RCC 7860 (cell line): ENCODE measurements around the gene GSK3A.
"Not testable (repeated sequence)": the region's sequence is repeated elsewhere in the genome, so short reads cannot be mapped to it uniquely, and the experiment has no call there.

Experiments
- DNase-seq: peaks from one replicate; pipeline ENCODE4 v3.0.0-alpha.2; 2015; ENCODE audit warnings: low spot score
- FAIRE-seq: peaks from 2 replicates; lab custom pipeline; 2012; peaks lifted over from hg19 to GRCh38; lab: Jason Lieb, UNC

GSK3A gene

DNA sequence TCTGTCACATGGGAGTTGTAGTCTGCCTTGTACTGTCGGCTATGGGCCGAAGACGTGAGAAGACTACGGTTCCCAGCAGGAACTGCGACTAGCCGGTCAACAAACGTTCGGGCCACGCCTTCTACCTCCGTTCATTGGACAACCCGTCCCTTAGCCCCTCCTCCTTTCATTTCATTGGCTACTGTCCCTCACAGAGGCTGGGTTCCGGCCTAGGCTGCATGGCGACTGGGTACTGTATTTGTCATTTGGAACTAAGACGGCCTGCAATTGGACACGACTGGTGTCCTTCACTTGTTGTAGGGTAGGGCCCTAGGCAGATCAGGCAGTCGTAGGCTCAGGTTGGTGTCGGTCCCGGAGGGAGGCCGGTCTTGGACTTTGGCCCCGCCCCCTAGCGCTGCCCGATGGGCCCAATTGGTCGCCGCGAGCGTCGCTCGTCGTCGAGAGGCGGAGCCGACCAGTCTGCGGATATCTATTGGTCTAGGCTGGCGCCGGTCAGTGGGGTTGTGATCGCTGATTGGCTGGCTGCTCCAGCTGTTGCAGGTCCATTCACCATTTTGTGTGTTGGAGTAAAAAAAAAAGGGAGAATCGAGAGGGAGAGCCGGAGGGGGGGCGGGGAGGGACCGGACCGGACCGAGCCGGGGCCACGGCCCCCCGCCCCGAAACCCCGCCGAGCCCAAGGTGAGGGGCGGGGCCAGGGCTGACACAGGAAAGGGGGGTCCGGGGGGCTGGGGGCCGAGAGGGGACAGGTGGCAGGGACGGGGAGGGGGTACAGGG, 26.5 kb upstream of the GSK3A start, which contains the start of gene CIC:
Gene CIC (plus strand): TSS at position 549 of the 774 bp plus-strand sequence. CDS start 2,532 bp downstream, outside the sequence.
- peak; percentile 100 for DNase-seq
- peak; percentile 92 for FAIRE-seq

DNA sequence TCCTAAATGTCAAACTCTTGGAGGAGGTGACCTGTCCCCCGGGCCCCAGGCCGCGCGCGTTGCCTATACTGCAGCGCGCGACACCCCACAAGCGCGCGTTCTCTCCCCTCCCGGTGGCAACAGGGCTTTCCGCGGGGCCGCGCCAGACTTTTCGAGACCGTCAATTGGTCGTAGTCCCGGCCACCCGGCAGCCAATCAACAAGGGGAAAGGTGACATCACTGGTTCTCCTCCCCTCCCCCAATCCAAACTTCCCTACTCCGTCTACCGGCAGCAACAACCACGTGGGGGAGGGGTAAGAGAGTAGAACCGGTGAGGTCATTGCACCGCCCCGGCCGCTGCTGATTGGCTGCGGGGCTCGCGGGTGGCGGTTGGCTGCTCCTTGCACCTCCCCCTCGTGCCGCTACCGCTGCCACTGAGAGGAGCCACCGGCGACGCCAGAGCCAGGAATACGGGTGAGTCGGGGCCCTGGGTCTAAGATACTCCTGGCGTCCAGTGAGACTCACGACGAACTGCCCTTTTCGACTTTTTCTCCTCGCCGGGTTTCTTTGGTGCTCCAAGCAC, 25.8 kb upstream of the GSK3A start:
- DNase-seq = peak; percentile 97
- FAIRE-seq = peak; percentile 83

DNA sequence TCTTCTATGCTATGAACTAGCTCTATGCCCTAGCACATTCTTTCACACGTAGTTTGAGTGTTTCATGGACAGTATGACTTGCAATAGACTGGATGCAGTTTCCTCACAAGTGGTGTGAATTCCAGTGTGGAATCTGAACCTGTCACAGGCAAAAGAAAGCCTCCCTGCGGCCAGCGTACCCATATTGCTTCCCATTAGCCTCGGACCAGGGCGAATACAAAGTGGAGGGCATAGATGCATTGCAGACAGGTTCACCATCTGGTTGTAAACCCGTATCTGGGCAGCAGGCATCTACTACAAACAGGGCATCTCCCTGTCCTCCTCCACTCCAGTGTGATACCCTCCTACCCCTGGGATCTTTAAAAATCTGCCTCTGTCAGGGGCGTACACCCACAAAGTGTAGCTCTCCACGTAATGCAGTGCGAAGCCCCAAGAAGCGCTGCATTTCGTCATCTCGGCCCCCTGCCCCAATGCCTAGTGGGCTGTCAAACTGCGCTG, 25.3 kb upstream of the GSK3A start:
- FAIRE-seq = no peak
- DNase-seq = no peak

DNA sequence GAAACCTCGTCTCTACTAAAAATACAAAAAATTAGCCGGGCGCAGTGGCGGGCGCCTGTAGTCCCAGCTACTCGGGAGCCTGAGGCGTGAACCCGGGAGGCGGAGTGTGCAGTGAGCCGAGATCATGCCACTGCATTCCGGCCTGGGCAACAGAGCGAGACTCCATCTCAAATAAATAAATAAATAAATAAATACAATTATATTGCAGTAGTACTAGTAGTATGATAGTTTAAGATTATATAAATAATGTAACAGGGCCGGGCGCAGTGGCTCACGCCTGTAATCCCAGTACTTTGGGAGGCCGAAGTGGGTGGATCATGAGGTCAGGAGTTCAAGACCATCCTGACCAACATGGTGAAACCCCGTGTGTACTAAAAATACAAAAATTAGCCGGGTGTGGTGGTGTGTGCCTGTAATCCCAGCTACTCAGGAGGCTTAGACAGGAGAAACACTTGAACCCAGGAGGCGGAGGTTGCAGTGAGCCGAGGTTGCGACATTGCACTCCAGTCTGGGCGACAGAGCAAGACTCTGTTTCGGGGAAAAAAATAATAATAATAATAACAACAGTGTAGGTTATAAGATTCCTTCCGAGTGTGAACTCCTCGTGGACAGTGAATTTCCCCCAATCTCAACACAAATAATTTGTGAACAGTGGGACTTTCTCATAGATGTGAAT, 24.7 kb upstream of the GSK3A start:
- FAIRE-seq, DNase-seq: not testable (repeated sequence)

DNA sequence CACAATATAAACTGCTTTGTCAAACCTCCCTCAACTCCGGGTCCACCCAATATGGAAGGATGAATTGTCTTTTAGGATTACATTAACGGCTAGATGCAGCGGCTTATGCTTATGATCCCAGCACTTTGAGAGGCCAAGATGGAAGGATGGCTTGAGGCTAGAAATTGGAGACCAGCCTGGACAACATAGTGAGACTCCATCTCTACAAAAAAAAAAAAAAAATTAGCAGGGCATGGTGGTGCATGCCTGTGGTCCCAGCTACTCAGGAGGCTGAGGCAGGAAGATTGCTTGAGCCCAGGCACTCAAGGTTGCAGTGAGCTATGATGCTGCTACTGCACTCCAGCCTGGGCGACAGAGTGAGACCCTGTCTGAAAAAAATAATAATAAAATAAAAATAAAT, 23.7 kb upstream of the GSK3A start:
- FAIRE-seq, DNase-seq: not testable (repeated sequence)

DNA sequence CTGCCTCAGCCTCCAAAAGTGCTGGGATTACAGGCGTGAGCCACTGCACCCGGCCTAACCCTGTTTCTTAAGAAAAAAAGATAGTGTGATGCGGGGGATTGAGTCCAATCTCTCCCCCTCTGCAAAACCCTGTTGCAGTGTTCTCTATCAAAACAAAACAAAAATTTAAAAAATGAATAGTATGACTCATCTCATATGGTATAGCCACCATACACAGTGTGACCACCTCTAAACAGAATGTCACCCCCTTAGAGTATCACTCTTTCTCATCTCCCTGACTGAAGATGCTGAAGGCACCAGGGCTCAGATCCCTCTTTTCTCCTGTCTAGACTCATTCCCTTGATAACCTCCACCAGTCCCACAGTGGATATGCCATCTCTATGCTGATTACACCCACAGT, 19.4 kb upstream of the GSK3A start:
- FAIRE-seq (no peak), DNase-seq (no peak)

DNA sequence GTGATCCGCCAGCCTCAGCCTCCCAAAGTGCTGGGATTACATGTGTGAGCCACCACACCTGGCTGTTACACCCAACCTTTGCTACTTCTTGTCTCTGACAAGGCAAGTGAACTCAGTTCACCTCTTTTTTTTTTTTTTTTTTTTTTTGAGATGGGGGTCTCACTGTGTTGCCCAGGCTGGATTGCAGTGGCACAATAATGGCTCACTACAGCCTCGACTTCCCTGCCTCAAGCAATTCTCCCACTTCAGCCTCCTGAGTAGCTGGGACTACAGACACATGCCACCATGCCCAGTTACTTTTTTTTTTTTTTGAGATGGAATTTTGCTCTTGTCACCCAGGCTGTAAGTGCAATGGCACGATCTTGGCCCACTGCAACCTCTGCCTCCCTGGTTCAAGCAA, 15.4 kb upstream of the GSK3A start:
- FAIRE-seq, DNase-seq: not testable (repeated sequence)

DNA sequence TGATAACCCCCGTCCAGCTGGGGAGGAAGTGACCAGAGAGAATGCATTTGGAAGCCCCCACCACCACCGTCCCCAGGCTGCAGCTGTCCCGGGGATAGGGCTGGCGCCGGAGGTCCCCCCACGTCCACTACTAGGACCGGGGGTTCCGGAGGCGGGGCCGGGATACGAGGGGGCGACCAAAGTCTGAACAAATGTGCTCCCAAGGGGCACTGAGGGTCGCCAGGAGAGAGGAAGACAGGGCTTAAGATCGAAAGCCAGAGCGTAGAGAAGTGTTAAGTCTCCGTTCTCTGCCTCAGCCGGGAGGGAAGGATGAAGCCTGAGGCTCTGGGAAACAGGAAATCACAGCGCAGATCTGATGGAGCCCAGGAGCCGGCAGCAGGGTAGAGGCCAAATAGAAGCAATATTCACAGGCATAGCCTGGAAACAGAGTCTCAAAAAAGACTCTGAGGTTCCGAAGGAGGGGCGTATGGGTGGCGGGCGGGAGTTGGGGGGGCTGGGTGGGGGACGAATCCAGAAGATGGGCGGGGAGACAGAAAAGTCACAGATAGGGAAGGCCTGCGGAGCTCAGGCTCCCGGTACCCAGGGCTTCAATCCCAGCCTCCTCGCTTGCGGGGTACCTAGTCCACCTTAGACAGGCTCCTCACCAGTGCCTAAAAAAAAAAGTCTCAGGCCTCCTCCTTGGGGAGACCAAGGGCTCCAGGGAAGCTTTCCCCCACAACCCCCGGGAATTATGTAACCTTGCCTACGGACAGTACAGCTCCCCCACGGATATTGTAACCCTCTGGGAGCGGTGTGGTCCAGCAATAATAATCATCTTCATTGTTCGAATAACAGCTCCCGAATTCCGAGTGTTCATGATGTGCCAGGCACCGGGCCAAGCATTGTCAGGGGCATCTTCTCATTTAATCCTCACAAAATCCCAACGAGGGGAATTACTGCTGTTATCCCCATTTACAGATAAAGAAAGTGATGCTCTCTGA, 13.7 kb upstream of the GSK3A start:
- FAIRE-seq (no peak), DNase-seq (peak; percentile 25)

DNA sequence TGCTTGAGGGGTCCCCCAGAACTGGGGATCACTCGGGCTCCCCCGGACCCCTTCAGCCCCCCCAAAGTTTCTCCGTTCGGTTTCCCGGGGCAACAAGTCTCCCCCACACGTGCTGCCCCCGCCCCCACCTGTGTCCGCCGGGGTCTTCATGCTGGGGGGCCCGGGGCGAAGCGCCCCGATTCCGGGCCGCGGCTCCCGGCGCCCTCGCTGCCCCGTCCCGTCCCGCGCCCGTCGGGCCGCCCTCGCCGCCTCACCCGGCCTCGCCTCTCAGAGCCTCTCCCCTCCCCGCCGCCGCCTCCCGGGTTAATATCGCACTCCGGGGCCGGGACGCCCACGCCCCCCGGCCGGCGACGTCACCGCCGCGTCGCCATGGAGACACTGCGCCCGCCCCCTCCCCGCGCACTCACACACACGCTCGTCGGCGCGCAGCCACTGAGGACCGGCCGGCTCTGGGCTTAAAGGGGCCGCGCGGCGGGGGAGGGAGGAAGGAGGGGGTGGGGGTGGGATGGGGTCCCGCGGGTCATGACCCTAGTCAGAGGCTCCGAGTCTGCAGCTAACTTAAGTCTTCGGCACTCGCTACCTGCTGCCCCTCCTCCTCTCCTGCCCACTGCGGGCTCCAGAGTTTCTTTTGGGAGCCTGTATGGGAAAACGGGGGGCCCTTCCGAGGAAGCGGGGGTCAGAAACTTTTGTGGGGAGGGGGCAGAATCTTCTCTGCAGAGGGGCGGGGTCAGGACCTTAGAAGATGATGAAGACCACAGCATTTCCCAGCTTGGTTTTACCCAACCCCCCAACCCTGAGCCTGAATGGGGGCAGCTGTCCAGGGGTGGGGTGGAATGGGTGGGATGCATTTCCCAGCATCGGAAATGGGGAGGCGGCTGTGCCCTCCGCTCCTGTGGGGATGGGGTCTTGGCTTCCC, 12.7 kb upstream of the GSK3A start, which contains the start of gene ERF:
Gene ERF (minus strand): TSS at position 279 of the 916 bp plus-strand sequence. CDS start 129 bp downstream, at position 150.
- peak; percentile 70 for DNase-seq
- FAIRE-seq = no peak

DNA sequence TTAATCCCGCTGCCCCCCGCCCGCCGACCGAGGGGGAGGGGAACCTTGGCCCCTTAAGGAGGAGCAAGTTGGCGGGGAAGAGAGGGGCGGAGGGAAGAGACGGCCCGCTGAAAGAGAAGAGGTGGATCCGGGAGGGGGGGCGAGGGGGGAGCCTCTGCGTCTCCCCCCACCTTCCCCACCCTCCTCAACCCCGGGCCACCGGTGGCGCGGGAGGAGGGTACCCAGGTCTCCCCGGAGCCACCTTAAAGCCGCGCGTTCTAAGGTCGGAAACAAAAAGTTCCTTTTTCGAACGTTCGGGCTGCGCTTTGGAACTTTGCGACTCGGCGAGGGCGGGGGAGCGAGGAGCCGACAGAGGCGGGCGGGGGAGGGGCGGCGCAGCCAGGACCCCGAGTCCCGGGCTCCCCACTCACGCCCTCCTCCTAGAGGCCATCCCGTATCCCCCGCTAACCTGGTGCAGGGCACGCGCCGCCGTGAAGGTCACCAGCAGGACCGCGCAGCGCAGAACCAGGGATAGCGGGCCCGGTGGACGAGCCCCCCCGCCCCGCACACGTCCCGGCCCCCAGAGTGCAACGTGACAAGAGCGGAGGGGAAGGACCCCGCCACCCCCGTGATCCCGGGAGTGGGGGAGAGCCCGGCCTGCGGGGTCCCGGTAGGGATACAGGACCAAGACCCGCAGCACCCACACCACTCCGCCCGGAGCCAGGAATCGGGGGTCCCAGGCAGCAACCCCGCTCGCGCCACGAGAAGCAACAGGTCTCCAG, 11.9 kb upstream of the GSK3A start:
- no peak for FAIRE-seq
- DNase-seq = no peak

DNA sequence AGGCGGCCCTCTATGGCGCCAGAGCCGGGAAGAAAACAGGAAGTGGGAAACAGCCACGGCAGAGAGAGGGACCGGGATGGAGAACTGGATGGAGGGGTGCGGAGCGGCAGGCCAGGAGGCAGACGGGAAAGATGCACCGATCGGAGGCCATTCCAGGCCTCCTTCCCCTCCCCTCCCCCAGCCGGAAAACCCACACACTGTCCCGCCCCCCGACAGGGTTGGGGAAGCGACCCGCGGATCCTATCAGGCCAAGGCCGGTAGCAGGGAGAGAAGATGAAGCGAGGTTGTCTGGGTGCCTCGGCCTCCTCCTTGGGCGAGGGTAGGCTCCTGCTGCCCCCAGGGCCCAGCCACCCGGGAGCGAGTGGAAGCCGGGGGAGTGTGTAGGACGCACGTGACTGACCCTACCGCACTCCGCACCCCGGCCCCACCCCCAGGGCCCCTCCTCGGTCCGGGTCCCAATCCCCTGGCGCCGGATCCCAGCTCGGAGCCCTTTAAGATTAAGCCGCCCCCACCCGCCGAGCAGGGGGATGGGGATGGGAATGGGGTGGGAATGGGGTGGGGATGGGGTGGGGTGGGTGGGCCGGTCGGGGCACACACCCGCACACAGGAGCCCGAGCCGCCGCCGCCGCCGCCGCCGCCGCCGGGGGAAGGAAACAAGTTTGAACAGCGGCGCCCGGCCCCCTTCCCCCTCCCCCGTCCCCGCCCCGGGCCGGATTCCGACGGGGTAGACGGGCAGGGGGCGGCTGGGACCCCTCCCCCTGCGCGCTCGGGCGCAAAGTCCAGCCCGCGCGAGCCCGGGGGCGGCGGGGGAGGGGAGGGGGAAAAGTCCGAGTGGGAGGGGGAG, 11.1 kb upstream of the GSK3A start:
- FAIRE-seq (no peak), DNase-seq (peak; percentile 13)

DNA sequence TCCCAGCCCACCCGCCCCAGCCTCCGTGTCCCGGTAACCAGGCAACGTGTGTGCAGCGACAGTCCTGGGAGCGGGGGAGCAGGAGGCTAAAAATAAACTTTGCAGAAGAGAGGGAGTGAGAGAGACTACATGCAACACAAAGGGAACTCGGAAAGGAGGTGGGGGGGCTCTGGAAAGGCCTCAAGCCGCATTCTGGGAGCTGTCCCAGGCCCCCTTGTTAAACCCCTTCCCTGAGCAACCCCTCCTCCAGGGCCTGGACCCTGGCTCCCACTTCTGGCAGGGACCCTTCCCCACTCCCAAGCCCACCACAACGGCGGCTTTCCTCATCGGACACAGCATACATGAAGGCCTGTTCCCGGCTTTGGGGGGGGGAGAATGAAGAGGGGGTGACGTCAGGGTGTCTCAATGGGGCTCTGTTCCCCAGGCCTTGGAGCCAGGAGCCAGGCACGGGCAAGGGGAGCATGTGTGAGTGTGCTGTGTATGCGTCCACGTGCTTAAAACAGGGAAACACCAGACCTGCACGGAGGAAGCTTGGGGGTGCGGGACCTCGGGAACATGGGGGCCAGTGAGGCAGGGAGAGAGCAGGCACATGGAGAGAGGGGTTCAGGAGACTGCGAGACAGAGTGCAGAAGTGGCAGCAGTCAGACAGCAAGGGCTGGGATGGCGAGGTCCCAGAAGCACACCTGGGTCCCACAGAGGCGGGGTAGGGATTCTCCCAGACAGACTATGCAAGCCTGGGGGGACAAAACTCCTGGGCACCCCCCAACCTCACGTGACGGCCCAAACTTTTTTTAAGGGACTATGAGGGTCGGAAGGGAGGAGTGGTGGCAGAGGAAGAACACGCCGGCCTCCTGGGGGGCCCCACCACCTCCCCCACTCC, 10.2 kb upstream of the GSK3A start:
- DNase-seq (no peak), FAIRE-seq (no peak)

DNA sequence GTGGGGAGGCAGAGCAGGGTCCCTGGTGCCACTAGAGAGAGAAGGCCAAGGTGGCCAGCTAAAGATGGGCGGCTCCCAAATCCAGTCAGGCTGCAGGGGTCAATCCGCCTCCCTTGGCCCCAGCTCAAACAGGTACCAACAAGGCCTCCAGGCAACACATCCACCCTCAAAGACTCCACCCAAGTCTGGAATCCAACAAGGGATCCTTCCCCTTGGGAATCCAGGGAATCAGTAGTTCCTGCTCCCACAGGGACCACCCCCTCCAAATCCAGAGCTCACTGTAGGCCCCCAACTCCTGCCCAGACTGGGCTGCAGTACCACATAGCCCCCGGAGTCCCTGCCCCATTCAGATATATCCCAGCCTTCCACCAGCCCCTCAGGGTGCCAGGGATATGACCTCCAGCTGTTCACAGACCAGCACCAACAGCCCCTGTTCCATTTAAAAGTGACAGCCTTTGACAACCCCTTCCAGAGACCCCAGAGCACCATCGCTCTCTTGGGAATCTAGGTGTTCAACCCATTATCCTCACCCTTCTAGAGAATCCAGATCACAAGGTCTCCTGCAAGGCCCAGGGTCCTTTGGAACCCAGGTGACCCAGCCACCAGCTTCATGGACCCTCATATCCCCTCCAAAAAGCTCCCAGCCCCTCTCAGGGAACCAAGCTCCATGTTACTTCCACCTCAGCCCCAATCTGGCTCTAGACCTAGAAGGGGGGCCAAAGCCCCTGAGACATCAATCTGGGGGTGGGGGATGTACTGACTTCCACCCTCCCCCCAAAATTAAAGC, 9.4 kb upstream of the GSK3A start:
- no peak for DNase-seq
- no peak for FAIRE-seq

DNA sequence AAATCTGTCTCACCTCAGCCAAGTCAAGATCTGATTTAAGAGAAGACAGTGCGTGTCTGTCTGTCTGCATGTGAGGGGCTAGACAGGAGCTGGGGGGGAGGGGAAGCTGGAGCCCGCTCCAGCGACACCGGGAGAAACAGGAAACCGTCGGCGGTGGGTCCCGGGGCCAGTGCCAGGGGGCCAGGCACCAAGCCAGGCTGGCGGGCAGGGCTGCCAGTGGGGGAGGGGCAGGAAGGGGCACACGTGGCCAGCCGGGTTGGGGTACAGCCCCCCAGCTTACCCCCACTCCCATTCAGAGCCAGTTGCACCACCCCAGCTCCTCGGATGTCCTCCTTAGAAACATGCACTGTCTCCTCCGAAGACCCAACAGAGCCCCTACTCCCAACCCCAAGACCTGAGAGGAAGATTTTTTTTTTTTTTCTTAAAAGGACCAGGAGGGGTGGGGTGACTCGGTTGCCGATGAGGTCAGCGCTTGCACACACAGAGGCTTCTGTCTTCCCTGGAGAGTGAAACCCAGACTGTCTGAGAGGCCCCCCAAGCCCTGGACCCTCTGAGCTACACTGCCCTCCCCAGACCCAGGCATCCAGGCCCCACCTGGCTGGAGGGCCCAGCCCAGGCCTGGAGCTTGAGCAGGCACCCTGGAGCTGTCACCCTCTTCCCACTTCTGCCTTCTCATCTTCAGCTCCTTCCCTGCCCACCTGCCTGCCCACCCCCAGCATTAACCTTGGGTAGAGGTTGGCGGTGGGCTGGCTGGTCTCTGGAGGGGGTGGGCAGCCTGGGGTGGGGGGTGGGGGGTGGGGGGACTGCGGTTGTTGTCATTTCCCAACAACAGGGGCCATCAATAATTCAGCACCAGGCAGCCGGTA, 8.5 kb upstream of the GSK3A start:
- no peak for DNase-seq
- FAIRE-seq = no peak

DNA sequence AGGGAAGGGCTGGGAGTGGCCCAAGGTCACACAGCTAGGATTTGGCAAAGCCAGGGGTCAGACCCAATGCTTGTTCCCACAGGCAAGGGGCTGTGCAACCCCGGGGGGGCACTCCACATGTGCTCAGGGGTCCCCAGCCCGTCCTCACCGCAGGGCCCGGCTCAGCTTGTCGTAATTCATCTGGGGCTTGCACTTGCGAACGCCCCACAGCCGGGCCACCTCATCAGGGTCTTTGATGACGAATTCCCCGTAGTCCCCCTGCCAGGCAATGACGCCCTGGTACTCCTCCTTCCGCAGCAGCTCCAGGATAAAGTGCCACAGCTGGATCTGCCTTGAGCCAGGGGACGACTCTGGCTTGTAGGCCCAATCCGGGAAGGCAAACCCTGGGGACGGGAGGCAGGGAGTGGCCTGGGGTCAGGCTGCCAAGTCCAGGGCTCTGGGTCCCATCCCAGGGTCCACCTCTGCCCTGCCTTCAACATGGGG, 7.8 kb upstream of the GSK3A start:
- no peak for FAIRE-seq
- DNase-seq = no peak
